ENCODE measurements around the gene GAS7.
"Not testable (repeated sequence)": the region's sequence is repeated elsewhere in the genome, so short reads cannot be mapped to it uniquely, and the experiment has no call there.

GAS7 gene

GRCh38 chr17:10067446-10068143 lies 130.8 kb downstream of the GAS7 start:
- DNase-seq, result no peak

DNA sequence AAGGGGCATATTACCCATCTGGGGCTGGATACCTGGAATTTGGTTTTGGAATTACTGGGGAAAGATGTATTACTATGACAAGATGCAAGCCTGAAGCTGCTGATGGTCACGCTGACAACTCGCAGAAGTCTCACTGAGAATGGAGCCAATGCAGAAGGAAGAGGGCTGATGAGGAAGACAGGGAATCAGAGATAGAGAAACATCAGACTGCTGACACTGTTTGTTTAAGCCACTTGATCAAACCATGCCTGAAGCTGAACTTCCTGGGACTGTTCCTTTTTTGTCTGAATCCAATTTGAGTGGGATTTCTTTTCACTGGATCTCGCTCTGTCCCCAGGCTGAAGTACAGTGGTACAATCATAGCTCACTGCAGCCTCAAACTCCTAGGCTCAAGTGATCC lies 133.9 kb downstream of the GAS7 start:
- DNase-seq, result no peak

DNA sequence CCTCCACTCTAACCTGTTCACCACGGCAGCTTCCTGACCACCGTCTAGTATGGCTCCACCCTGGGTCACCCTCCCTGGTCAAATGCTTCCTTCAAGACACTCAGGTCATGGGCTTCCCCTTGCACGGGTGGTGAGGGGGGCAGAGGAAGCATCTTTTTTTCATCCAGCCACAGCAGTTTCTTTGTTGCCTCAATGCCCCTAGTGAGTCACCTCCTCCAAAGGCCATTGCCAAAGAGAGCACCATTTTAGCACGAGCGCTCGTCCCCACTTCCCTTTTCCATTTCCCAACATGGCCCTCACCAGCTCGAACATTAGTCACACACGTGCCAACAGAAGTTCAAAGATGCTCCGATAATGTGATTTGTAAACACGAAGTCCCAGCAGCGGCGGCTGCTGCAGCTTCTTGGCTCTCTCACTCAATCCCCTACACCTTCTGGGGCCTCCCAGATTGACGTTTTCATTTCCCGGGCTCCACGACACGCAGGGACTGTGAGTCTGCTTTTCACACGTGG lies 134.6 kb downstream of the GAS7 start:
- no peak for DNase-seq

DNA sequence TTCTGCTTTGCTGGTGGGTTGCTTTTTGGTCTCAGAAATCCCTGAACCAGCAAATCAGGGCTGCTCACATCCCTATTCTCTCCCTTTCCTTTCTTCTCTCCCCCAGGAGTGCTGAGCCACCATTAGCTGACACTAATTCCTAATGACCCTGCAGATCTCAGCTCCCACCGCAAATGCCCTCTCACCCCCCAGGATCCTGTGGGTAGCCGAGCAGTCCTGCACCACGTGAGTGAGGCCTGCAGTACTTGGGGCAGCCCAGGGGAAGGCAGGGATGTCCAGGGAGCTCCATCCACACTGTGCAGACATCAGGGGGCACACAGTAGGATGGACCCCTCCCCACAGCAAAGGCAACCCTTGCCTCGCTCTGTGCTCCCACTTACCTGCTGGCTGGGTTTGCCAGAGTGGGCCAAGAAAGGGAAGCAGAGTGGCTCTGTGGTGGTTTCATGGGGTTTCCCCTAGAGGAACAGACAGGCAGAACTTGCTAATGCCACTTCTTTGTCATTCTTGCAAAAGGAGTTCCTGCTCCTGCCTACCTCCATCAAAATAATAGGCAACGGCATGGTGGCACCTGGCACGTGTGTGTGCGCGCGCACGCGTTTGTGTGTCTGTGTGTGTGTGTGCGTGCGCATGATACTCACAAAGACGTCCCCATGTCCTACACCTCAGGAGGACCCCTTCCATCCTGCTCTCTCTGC lies 135.6 kb downstream of the GAS7 start:
- no peak for DNase-seq

DNA sequence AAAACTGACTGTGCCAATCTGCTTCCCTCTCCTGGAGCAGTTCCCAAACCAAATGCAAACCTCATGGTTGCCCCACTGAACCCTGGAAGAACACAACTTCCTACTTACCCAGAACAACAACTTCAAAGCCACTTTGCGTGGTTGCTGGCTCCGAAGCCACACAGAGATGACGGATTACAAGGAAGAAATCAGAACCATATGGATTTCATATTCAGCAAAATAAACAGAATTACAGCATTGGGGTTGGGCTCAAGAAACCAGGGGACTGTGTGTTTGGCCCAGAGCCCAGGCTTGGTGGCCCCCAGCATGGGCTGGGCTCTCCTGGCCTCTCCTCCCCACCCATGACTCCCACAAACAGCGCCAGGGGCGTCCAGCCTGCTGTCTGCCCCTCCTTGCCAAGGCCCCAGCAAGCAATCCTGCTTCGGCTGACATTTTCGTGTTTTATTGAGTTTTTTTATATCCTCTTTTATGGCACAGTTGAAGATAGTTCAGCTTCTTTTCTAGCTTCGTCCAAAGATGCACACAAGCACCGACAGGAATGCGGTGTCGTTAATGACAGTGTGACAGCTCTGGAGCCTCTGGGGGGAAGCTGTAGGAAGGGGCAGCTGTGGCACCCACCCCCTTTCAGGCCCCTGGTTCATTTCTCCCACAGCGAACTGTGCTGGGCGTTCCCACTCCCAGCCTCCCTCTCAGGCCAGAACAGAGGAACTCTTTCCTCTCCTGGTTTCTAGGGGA lies 137.1 kb downstream of the GAS7 start:
- no peak for DNase-seq

DNA sequence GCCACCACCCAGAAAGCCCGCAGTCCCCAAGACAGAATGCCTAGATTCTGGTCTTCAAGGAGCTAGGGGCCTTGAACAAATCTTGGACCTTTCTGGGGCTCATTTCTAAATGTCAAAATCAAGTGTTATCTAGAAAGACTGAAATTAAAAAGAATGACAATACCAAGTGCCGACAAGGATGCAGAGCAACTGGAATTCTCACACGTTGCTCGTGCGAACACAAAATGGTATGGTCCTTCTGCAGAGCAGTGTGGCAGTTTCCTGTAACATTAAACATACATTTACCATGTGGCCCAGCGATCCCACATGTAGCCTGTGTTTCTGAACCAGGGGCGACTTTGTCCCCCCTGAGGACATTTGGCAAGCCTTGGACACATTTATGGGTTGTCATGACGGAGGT lies 137.9 kb downstream of the GAS7 start:
- no peak for DNase-seq

DNA sequence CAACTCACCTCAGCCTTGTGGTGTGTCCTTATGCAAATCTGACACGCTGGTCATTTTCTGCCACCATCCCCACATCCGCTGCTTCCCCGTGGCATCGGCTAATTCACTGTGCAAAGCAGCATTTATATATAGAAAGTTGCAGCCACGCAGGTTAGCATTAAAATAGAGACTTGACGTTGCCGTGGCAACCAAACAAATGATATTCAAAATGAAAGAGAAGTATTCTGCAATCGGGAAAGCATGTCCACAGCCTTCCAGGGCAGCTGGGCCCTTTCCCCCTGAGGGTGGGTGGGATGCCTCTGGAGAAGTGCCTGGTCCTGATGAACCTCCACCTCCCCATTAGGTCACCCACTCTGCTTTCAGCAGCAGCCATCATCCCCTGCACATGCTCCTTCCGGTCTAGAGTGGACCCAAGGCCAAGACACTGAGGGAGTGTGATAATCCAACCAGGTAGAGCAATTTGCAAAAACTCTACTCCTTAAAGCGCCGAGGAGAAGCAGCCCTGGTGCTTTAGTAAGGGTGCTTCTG lies 138.7 kb downstream of the GAS7 start:
- no peak for DNase-seq

GRCh38 chr17:10058921-10059683 lies 139.3 kb downstream of the GAS7 start:
- no peak for DNase-seq

GRCh38 chr17:10057466-10057865 lies 140.9 kb downstream of the GAS7 start:
- DNase-seq, result not testable (repeated sequence)

GRCh38 chr17:10055262-10055975 lies 143.0 kb downstream of the GAS7 start:
- no peak for DNase-seq

GRCh38 chr17:10053782-10054540 lies 144.4 kb downstream of the GAS7 start:
- no peak for DNase-seq

DNA sequence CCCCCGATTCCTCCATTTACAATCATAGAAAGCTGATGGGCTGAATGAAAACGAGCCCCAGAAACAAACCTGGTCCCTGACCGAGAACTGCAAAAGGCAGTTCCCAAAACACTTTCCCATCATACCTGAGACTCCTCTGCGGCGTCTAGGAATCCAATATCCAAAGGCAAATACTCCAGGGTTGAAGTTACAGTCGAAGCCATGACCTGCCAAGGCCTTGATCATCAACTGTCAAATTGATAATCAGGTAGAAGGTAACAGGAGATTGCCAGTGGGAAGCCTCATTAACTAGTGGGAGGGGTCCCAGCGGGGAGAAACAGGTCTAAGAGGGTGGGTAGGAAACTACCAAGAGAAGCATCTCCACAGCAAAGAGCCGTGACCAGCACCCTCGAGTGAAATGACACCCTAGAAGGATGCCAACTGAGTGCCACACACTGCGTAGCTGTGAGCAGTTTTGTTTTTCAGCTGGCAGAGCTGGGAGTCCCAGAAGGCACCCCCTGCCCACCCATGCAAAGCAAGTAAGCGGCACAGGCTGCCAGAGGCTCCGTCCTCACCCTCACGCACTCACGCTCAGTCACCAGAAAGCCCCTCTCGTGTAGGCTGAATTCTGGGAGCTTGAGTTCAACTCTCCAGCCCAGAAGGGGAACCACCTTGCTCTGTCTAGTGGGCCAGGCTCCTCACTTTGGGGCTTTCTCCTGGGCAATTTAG lies 146.1 kb downstream of the GAS7 start:
- DNase-seq, result no peak

DNA sequence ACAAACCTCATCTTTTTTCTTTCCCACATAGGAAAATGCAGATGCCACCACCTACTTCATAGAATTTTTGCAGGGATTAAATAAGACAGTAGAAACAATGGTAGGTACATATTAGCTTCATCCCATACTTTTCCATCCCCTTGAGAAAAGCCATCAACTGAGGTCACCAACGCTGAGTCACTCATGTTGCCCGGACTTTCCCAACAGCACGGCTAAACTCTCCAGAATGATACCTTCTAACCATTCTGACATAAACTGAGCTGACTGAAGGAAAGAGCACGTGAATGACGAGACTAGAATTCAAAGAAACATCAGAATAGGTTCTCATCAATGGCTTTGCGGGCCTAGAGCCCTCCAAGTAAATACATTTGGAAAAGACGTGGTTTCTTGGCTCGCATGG lies 147.3 kb downstream of the GAS7 start:
- DNase-seq, result no peak

GRCh38 chr17:10050597-10051101 lies 147.8 kb downstream of the GAS7 start:
- DNase-seq, result no peak

GRCh38 chr17:10048629-10049350 lies 149.6 kb downstream of the GAS7 start:
- no peak for DNase-seq

DNA sequence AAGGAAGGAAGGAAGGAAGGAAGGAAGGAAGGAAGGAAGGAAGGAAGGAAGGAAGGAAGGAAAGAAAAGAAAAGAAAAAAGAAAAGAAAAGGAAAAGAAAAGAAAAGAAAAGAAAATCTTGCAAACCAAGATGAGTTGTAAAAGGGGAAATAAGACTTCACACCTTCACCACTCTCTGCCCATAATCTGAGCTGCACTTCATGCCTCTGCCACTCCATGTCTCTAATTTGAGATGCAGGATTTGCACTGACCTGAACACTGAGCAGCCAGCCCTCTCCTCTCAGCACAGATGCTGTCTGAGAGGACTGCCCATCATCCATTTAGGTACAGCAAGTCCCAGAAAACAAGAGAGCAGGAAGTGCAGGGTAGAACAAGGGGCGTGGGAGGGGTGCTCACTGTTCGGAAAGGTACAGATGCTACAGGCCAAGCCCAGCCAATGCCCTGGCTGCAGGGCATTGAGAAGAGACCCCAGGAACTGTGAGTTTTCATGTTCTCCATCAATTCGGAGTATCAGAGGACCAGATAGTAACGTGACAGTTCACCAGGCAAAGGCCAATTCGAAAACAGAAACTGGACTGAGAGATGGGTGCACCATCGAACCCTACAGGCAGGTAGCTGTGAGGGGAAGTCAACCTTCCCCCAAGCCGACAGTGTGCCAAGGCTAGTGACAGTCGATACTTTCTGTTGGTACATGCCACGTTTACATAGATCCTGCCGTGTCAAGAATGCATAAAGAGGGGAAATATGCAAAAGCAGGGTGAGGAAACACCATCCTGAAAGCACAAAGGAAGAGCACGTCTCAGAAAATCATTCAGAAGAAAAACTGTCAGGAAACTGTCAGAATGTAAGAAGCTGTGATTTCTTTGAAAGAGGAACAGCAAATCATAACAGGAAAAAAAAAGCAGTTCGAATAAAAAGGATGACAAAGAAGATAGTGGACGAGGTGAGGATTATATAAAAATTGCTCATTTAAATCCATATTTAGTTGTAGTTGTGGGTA lies 151.3 kb downstream of the GAS7 start:
- DNase-seq, result no peak

GRCh38 chr17:10045871-10046658 lies 152.3 kb downstream of the GAS7 start:
- DNase-seq, result no peak

Data from stimulated activated naive CD4-positive, alpha-beta T cell treated with Interleukin-2 at 50 U/mL for 16 hours (primary cell).